Lung (tissue), 12 donors: Measurements from ENCODE around the gene DGKB. TPM values are rescaled to one million over a fixed set of nuclear protein-coding genes. Genes with fewer than 3 reads are reported as not detected.

Experiments
- ATAC-seq: fragments of 200-7000 bp; cut with Tn5 transposase; one replicate; pipeline ENCODE4 v1.9.1; 2020; ENCODE audit warnings: moderate number of reproducible peaks; ENCODE audit not compliant: insufficient read depth, low FRiP score
- DNase-seq, 3 donors: peaks; one replicate each; pipeline ENCODE4 v3.0.0-alpha.2; 2013 to 2017
- H3K27ac ChIP-seq, 2 donors: one replicate each; pipeline ENCODE4 v1.5.1; 2013; ENCODE audit warnings: mild to moderate bottlenecking in 2 of 2, moderate library complexity in 2 of 2, control low read depth in 1 of 2, inconsistent platforms in 1 of 2, low read depth in 1 of 2, low read length in 1 of 2
- H3K27me3 ChIP-seq, 3 donors: one replicate each; pipeline ENCODE4 v1.5.1; 2013; ENCODE audit warnings: low read length in 2 of 3; ENCODE audit not compliant: control insufficient read depth in 3 of 3, insufficient read depth in 3 of 3
- H3K36me3 ChIP-seq, 4 donors: one replicate each; pipeline ENCODE4 v1.5.1; 2013; ENCODE audit warnings: low read length in 4 of 4, mild to moderate bottlenecking in 1 of 4, moderate library complexity in 1 of 4; ENCODE audit not compliant: control insufficient read depth in 4 of 4, insufficient read depth in 4 of 4
- H3K4me1 ChIP-seq, 5 donors: one replicate each; pipeline ENCODE4 v1.5.1; 2013; ENCODE audit warnings: low read length in 5 of 5, mild to moderate bottlenecking in 2 of 5, moderate library complexity in 1 of 5; ENCODE audit not compliant: control insufficient read depth in 5 of 5, insufficient read depth in 5 of 5
- H3K4me3 ChIP-seq: one replicate; pipeline ENCODE4 v1.5.1; 2013; ENCODE audit warnings: mild to moderate bottlenecking, control low read depth, moderate library complexity
- H3K9ac ChIP-seq, 2 donors: one replicate each; pipeline ENCODE4 v1.5.1; 2013; ENCODE audit warnings: low read length in 2 of 2, control low read depth in 1 of 2; ENCODE audit not compliant: insufficient read depth in 1 of 2
- H3K9me3 ChIP-seq, 4 donors: one replicate each; pipeline ENCODE4 v1.5.1; 2013; ENCODE audit warnings: low read length in 3 of 4, mild to moderate bottlenecking in 1 of 4, moderate library complexity in 1 of 4; ENCODE audit not compliant: control insufficient read depth in 4 of 4, insufficient read depth in 3 of 4
- CTCF ChIP-seq: IDR thresholded peaks from 2 replicates; pipeline ENCODE4 v1.5.1; 2012; ENCODE audit warnings: mild to moderate bottlenecking; ENCODE audit errors: control extremely low read depth, extremely low read depth
- WGBS, 2 donors: extraction: QIAGEN DNeasy Blood & Tissue Kit; methylation state at CpG; one replicate each; pipeline ENCODE4 v1.1.7; 2013; 5-methylcytosine and 5-hydroxymethylcytosine counted together
- polyA plus RNA-seq, 2 donors: library from polyadenylated mRNA; stranded (reverse); fragments of 200-250 nt; gene quantifications; one replicate each; pipeline ENCODE4 v1.2.1, GENCODE V29; 2013
- total RNA-seq, 2 donors: library from RNA; depleted of rRNA in 1 of 2; stranded (reverse); fragments of >200 nt in 1 of 2; gene quantifications; one replicate each; pipeline ENCODE4 v1.2.1, GENCODE V29; 2014 to 2021
- donor health status: control.
- donor health status: control.
- donor health status: Bipolar disorder and iron deficiency.
- donor health status: healthy.
- donor health status: DM: yes; HTN: yes; CAD: no.

DGKB gene
- total and polyA plus RNA-seq, 4 donors = under 0.01 to 0.57 (median 0.06) TPM; not detected in 1

DNA sequence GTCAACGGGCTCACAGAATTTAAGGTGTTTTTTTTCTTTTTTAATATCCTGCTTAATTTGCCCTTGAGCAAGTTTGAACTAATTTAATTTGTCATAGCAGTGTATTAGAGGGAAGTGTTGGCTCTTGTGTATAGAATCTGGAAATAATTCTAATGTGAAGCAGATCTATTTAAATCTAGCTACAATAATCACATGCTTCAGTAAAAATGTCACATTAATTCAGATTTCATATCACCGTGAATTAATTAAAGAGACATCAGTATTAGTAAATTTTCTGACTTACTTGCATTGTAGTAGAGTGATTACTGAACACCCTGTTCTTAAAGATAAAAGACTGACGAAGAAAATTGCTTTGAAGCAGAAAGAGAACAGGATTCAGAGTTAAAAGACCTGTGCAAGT lies 124.7 kb downstream of the DGKB start:
- ATAC-seq (no peak), DNase-seq (no peak)
- WGBS, 2 donors = 87 to 94% methylated on average over 3 of the region's 3 CpGs
- Histone ChIP-seq H3K9ac (no peak overlapping the region), H3K4me1 (no peaks in the 10 kb centered on the region), H3K4me3 (no peak overlapping the region), H3K9me3 (peaks cover 0 to 6% (median 2%) of the 10 kb centered on the region in 4 donors), H3K36me3 (no peaks in the 10 kb centered on the region), H3K27me3 (no peaks in the 10 kb centered on the region), H3K27ac (no peak overlapping the region)
- TF ChIP-seq CTCF = no peak

DNA sequence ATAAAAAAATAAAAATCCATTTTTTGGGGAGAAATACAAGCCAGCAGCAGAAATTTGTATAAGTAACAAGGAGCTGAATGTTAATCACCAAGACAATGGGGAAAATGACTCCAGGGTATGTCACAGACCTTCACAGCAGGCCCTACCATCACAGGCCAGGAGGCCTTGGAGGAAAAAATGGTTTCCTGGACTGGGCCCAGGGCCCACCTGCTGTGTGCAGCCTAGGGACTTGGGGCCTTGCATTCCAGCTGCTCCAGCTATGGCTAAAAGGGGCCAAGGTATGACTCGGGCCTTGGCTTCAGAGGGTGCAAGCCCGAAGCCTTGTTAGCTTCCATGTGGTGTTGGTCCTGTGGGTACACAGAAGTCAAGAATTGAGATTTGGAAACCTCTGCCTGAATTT lies 126.3 kb downstream of the DGKB start:
- Histone ChIP-seq H3K9me3 (peaks cover 0 to 6% (median 2%) of the 10 kb centered on the region in 4 donors), H3K4me1 (no peaks in the 10 kb centered on the region), H3K4me3 (no peak overlapping the region), H3K27ac (no peak overlapping the region), H3K36me3 (no peaks in the 10 kb centered on the region), H3K27me3 (no peaks in the 10 kb centered on the region), H3K9ac (no peak overlapping the region)
- WGBS, 2 donors = 67% methylated on average over 2 of the region's 2 CpGs
- ATAC-seq = no peak
- no peak for DNase-seq
- no peak for TF ChIP-seq CTCF

DNA sequence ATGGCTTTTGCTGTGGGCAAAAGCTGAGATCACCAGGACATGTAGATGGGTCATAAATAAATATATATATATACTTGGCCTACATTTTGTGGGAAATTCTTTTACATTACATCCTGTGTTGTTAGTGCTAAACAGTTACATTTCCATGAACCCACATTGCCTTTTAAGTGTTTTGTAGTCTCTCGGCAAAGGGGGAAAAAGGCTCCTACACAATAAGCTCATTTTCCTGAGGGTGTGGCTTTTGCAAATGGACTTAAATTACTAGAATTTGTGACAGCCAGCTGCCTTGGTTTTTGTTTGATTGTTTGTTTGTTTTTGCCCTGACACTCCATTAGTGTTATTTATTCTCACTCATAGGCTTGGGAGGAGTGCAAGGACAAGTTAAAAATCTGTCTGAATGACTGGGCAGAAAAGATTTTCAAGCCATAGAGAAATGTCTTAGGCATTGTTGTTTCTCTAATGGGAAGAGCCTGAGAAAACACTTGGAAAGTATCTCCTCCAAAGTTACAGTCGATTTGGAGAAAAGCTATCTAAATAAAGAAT lies 128.8 kb downstream of the DGKB start:
- no peak for DNase-seq
- peaks cover 0 to 6% (median 2%) of the 10 kb centered on the region in 4 donors for H3K9me3 ChIP-seq
- H3K9ac ChIP-seq = no peak overlapping the region
- H3K27ac ChIP-seq = no peak overlapping the region
- ATAC-seq = no peak
- no peaks in the 10 kb centered on the region for H3K27me3 ChIP-seq
- H3K4me1 ChIP-seq = no peaks in the 10 kb centered on the region
- H3K4me3 ChIP-seq = no peak overlapping the region
- TF ChIP-seq CTCF = no peak
- 60 to 66% methylated on average over 2 of the region's 2 CpGs for WGBS, 2 donors
- H3K36me3 ChIP-seq = no peaks in the 10 kb centered on the region

DNA sequence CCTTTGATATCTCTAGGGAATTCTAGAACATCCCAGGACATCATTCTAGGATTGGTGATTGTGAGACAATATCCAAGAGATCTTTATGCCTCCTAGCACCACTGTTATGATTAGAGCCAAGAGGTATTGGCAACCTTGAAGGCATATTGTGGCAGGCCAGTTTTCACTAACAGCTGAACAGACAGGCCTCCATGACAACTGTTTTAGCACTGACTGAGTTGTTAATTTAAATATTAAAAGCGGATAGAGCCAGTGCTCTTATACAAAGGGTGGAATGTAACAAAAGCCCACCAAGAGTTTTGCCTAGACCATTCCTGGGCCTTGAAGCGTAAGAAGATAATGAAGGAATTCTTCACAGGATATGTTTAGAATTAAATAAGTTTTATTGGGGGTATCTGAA lies 131.9 kb downstream of the DGKB start:
- Histone ChIP-seq H3K27me3 (no peaks in the 10 kb centered on the region), H3K4me3 (no peak overlapping the region), H3K36me3 (no peaks in the 10 kb centered on the region), H3K27ac (no peak overlapping the region), H3K9me3 (no peaks in the 10 kb centered on the region), H3K4me1 (no peaks in the 10 kb centered on the region), H3K9ac (no peak overlapping the region)
- WGBS, 2 donors = 88 to 89% methylated on average over 2 of the region's 2 CpGs
- no peak for DNase-seq
- TF ChIP-seq CTCF = no peak
- no peak for ATAC-seq
